Heart right ventricle (tissue), 16 donors: Measurements from ENCODE around the gene PARP3. TPM values are rescaled to one million over a fixed set of nuclear protein-coding genes. Genes with fewer than 3 reads are reported as not detected.

Experiments used
- ATAC-seq, 8 donors: fragments of 200-7000 bp; cut with Tn5 transposase; one replicate each; pipeline ENCODE4 v1.9.1; 2020; ENCODE audit warnings: mild to moderate bottlenecking in 8 of 8, moderate library complexity in 8 of 8, moderate number of reproducible peaks in 1 of 8
- DNase-seq, 2 donors: peaks; one replicate each; pipeline ENCODE4 v3.0.0-alpha.2; 2020
- H3K27ac ChIP-seq, 10 donors: fragments of 200-600 bp; sonication (generic) in 2 of 10; one replicate each; pipeline versions ENCODE4 v1.5.0 to v1.8.0; 2020 to 2022; ENCODE audit warnings: mild to moderate bottlenecking in 3 of 10
- H3K27me3 ChIP-seq, 7 donors: fragments of 200-600 bp; one replicate each; pipeline ENCODE4 v1.8.0; 2021 to 2022; ENCODE audit warnings: mild to moderate bottlenecking in 2 of 7
- H3K36me3 ChIP-seq, 9 donors: fragments of 200-600 bp; sonication (generic) in 1 of 9; one replicate each; pipeline versions ENCODE4 v1.5.0 to v1.8.0; 2020 to 2022; ENCODE audit warnings: mild to moderate bottlenecking in 2 of 9
- H3K4me1 ChIP-seq, 9 donors: fragments of 200-600 bp; sonication (generic) in 1 of 9; one replicate each; pipeline versions ENCODE4 v1.5.0 to v1.8.0; 2020 to 2022; ENCODE audit warnings: mild to moderate bottlenecking in 4 of 9
- H3K4me3 ChIP-seq, 10 donors: fragments of 200-600 bp; sonication (generic) in 2 of 10; one replicate each; pipeline versions ENCODE4 v1.5.0 to v1.8.0; 2020 to 2022; ENCODE audit warnings: mild to moderate bottlenecking in 7 of 10, moderate library complexity in 2 of 10
- H3K9me3 ChIP-seq, 11 donors: fragments of 200-600 bp in 10 of 11; sonication (generic) in 2 of 11; one replicate each; pipeline versions ENCODE4 v1.5.0 to v1.8.0; 2013 to 2022; ENCODE audit warnings: mild to moderate bottlenecking in 2 of 11, control low read depth in 1 of 11, moderate library complexity in 1 of 11
- WGBS, 2 donors: extraction: QIAGEN DNeasy Blood & Tissue Kit; methylation state at CpG; one replicate each; pipeline ENCODE4 v1.1.7; 2013; ENCODE audit warnings: inconsistent platforms in 1 of 2; 5-methylcytosine and 5-hydroxymethylcytosine counted together
- intact Hi-C, 10 donors: fragments of 100-400 bp; cut with DNase I; formaldehyde crosslinking; loops; one replicate each; pipeline versions ENCODE4 v1.11.1 to v1.14.2; 2022
- polyA plus RNA-seq, 2 donors: library from polyadenylated mRNA; stranded (reverse); fragments of 200-250 nt; gene quantifications; one replicate each; pipeline ENCODE4 v1.2.3, GENCODE V29; 2013
- total RNA-seq, 10 donors: library from RNA; stranded (reverse); fragmentation: NEBNext Ultra II Directional in 3 of 10; extraction: Animal tissue kit (Norgen Biotek cat#: 25700) in 3 of 10; gene quantifications; one replicate each; pipeline versions ENCODE4 v1.2.1 to v1.2.4, GENCODE V29; 2021 to 2023
- TF ChIP-seq, protein P1 (sequence below), 9 donors: fragments of 200-600 bp; sonication (generic) in 2 of 9; IDR thresholded peaks; one replicate each; pipeline versions ENCODE4 v1.5.0 to v1.8.0; 2021 to 2022; ENCODE audit warnings: antibody characterized with exemption in 9 of 9, mild to moderate bottlenecking in 5 of 9, moderate library complexity in 1 of 9
- donor health status: Arrhythmogenic right ventricular cardiomyopathy.
- donor health status: ischemic (EF 13 %, LVEDD 7.1; RV severe dilation, severe dysfunction).
- donor health status: healthy with polysubstance abuse.
- donor health status: DM: no; HTN: yes; CAD: no.
- donor health status: DM: no; HTN: no; CAD: no.
- donor health status: ischemic (EF 25% LVEDD 6.9; RV normal size, moderate dysfunction).
- donor health status: ischemic (EF 25% LVEDD 5.7; RV mildly dilated, moderate dysfunction).
- donor health status: healthy.
- donor health status: DM: yes; HTN: yes; CAD: no.
- donor health status: Ischemic cardiomyopathy.
- donor health status: ischemic (EF 35%, LVEDD 5.7; RV mildly dilated, moderate dysfunction).
- donor health status: nonischemic (EF 11% LVEDD 7.7; RV severe dilation, severe dysfunction).
- donor health status: DM: yes; HTN: yes; CAD: no.
- donor health status: PGD.
- donor health status: ischemic (EF 29% LVEDD 5.4; RV normal size, mild dysfunction).
- donor health status: nonischemic (EF 23%, LVEDD 6.1; RV moderate dilation, normal function).

Gene PARP3
- total and polyA plus RNA-seq, 12 donors = 7.0 to 34.5 (median 16.6) TPM

DNA sequence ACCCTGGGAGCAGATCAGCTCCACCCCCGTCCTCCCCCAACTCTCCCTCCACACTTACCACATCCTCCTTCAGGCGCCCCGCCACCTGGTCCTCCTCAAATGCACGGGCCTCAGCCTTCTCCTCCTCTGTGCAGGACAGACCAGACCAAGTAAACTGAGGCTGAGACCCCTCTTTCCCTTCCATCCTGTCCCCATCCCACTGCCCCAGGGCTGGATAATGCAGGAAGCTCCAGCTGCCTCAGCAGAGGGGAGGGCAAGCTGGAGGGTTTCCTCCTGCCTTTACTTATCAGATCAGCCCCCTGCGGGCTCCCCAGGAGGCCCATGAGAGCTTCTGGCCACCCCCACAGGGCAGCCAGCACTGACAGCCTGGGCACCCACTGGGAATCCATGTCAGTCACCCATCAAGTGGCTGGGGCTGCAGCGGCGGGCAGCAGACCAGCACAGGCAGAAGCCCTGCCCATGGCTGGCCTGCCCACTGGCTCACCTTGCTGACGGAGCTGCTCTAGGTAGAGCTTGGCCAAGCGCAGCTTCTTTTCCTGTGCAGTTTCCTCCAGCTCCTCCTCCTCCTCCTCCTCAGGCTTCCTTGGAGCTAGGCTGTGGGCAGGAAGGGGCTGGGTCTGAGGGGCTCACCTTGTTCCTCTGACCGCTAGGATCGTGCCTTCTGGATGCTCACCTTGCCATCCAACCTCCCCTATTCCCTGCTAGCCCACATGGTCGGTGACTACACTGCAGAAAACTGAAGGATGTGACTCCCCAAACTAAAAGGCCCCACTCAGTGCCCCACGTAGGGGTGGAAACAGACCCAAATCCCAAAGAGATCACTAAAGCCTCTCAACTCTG, 4.3 kb upstream of the PARP3 start:
- Histone ChIP-seq H3K27ac (no peak overlapping the region), H3K36me3 (peaks cover 0 to 74% (median 36%) of the 10 kb centered on the region in 9 donors), H3K4me3 (no peak overlapping the region), H3K9me3 (no peaks in the 10 kb centered on the region), H3K27me3 (no peaks in the 10 kb centered on the region), H3K4me1 (peaks cover 8 to 26% (median 21%) of the 10 kb centered on the region in 9 donors)
- DNase-seq = no peak
- WGBS, 2 donors = 84 to 89% methylated on average over 13 of the region's 13 CpGs
- intact Hi-C loops = no loop called here
- TF ChIP-seq, protein P1, sequence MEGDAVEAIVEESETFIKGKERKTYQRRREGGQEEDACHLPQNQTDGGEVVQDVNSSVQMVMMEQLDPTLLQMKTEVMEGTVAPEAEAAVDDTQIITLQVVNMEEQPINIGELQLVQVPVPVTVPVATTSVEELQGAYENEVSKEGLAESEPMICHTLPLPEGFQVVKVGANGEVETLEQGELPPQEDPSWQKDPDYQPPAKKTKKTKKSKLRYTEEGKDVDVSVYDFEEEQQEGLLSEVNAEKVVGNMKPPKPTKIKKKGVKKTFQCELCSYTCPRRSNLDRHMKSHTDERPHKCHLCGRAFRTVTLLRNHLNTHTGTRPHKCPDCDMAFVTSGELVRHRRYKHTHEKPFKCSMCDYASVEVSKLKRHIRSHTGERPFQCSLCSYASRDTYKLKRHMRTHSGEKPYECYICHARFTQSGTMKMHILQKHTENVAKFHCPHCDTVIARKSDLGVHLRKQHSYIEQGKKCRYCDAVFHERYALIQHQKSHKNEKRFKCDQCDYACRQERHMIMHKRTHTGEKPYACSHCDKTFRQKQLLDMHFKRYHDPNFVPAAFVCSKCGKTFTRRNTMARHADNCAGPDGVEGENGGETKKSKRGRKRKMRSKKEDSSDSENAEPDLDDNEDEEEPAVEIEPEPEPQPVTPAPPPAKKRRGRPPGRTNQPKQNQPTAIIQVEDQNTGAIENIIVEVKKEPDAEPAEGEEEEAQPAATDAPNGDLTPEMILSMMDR (IDR thresholded peaks at IDR 0.05) = no peak
- ATAC-seq = no peak

DNA sequence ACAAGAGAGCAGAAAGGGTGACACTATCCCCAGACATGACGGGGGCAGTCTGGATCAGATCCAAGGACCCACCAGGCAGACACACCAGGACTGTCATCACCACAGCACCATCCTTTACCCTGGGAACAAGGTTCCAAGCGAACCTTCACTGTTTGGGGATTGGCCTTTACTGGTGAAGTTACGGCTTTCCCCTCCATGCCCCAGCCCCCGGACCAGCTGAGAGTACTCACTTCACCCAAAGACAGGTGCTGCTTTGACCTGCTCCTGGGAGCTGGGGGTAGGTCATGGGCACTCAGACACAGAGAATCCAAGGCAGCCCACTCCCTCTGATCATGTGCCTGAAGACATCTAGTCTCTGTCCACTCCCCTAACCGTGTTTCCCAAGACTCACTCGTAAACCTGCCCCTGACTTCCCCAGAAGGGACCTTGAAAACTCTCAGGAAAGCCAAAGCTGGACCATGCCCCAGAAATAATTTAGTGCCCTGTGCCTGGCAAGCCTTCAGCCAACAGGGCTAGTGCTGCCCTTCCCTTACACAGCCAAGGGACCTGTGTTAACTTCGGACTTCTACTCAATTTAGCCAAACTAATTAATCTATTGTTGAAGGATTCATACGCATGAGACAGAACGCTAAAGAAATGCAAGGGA, 3.3 kb upstream of the PARP3 start:
- peaks cover 0 to 63% (median 31%) of the 10 kb centered on the region in 9 donors for H3K36me3 ChIP-seq
- TF ChIP-seq, protein P1 (IDR thresholded peaks at IDR 0.05) = no peak
- no peak for DNase-seq
- 85 to 89% methylated on average over 9 of the region's 9 CpGs for WGBS, 2 donors
- no peaks in the 10 kb centered on the region for H3K27me3 ChIP-seq
- H3K4me3 ChIP-seq = no peak overlapping the region
- H3K9me3 ChIP-seq = no peaks in the 10 kb centered on the region
- peaks cover 11 to 33% (median 29%) of the 10 kb centered on the region in 9 donors for H3K4me1 ChIP-seq
- intact Hi-C loops = no loop called here
- ATAC-seq = no peak
- no peak overlapping the region for H3K27ac ChIP-seq

DNA sequence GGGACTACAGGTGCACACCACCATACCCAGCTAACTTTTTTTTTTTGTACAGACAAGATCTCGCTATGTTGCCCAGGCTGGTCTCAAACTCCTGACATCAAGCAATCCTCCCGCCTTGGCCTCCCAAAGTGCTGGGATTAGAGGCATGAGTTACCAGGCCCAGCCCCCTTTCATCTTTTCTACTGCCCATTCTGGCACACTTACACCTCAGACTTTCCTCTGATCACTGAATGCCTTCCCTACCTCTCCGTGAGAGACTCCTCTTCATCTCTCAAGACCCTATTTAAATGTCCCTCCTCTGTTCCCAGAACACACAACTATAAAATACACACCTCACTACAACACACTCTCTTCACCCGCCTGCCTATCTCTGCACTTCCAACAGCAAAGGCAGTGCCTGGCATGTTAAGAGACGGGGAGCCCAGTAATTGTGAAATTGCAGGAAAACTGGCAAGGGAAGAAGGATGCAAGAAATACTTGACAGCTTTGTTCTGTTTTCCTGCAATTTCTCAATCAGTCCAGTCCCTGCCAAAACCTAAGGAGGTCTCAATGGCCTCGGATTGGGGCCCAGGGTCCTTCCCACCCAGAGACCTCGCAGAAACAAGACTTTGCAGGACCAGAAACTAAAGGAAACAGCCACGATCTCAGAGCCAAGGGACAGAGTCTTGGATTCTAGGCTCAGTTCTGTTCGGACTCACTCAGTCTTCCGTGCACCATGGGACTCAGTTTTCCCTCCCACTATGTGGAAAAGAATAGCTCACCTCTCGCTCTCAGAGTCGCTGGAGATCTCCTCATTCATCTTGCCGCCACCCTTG, 1.3 kb upstream of the PARP3 start:
- Histone ChIP-seq H3K4me1 (peaks cover 11 to 33% (median 29%) of the 10 kb centered on the region in 9 donors), H3K27me3 (no peaks in the 10 kb centered on the region), H3K36me3 (peaks cover 0 to 53% (median 16%) of the 10 kb centered on the region in 9 donors), H3K4me3 (peak overlapping the region; percentile 60 to 90 (median 82)), H3K9me3 (no peaks in the 10 kb centered on the region), H3K27ac (peak overlapping the region in 6 of 10 donors; percentile 65 to 96 (median 72))
- WGBS, 2 donors = 39 to 40% methylated on average over 13 of the region's 13 CpGs
- TF ChIP-seq, protein P1 (IDR thresholded peaks at IDR 0.05) = no peak
- DNase-seq = no peak
- no peak for ATAC-seq
- intact Hi-C loops = loop anchor here in 2 of 10 donors (5.0 kb wide), 3 partner anchors 41 to 201 kb away; partner anchors contain the start of genes ACY1 (in 1 of the 2) and DUSP7 (in 1 of the 2)

DNA sequence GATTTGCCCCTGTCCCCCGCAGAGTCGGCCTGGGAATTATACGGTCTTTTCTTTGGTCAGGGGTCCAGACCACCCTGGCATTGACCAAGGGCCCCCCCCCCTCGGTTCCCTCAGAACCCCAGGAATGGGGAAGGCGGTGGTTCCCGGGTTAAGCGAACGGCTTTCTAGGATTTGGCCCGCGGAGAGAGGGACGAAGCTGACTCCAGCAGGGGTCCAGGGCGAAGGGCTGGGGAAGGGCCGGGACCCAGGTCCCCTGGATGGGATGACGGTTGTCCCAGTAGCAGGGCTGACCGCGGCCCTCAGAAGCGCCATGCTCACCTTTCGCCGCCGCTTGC, 733 bp upstream of the PARP3 start:
- TF ChIP-seq, protein P1 (IDR thresholded peaks at IDR 0.05) = no peak
- no peak for ATAC-seq
- H3K9me3 ChIP-seq = no peaks in the 10 kb centered on the region
- H3K36me3 ChIP-seq = peaks cover 0 to 49% (median 16%) of the 10 kb centered on the region in 9 donors
- intact Hi-C loops = loop anchor here in 2 of 10 donors (5.0 kb wide), 3 partner anchors 41 to 201 kb away; partner anchors contain the start of genes ACY1 (in 1 of the 2) and DUSP7 (in 1 of the 2)
- WGBS, 2 donors = 0% methylated on average over 20 of the region's 20 CpGs
- H3K4me3 ChIP-seq = peak overlapping the region; percentile 60 to 90 (median 82)
- no peaks in the 10 kb centered on the region for H3K27me3 ChIP-seq
- H3K27ac ChIP-seq = peak overlapping the region in 9 of 10 donors; percentile 34 to 96 (median 69)
- DNase-seq = no peak
- peaks cover 11 to 33% (median 29%) of the 10 kb centered on the region in 9 donors for H3K4me1 ChIP-seq
